Measurements from ENCODE around the gene METTL21C. TPM values are rescaled to one million over a fixed set of nuclear protein-coding genes. Genes with fewer than 3 reads are reported as not detected.

METTL21C gene
- total RNA-seq, 4 donors from 2014 or later: not detected

GRCh38 chr13:102688306-102688973 is 6.4 kb downstream of the METTL21C start:
- no peak for TF ChIP-seq CTCF (IDR thresholded peaks at IDR 0.05; ENCODE audit: low read depth)

- TF ChIP-seq CTCF (IDR thresholded peaks at IDR 0.05; ENCODE audit: low read depth): no peak
Observed at GRCh38 chr13:102687520-102687919, 7.3 kb downstream of the METTL21C start.

GRCh38 chr13:102686024-102686423 is 8.8 kb downstream of the METTL21C start:
- TF ChIP-seq CTCF (IDR thresholded peaks at IDR 0.05; ENCODE audit: low read depth): no peak

- no peak for TF ChIP-seq CTCF (IDR thresholded peaks at IDR 0.05; ENCODE audit: low read depth)
Observed at GRCh38 chr13:102683637-102684036, 11.2 kb downstream of the METTL21C start.

- TF ChIP-seq CTCF (IDR thresholded peaks at IDR 0.05; ENCODE audit: low read depth): no peak
Observed at GRCh38 chr13:102682727-102683126, 12.1 kb downstream of the METTL21C start.

GRCh38 chr13:102682211-102682610 is 12.6 kb downstream of the METTL21C start:
- TF ChIP-seq CTCF (IDR thresholded peaks at IDR 0.05; ENCODE audit: low read depth): no peak

GRCh38 chr13:102680842-102681740 is 13.8 kb downstream of the METTL21C start:
- no peak for TF ChIP-seq CTCF (IDR thresholded peaks at IDR 0.05; ENCODE audit: low read depth)

All from subcutaneous adipose tissue (tissue), 4 donors.